Neural cell (in vitro differentiated cells): ENCODE measurements around the gene TBX18.

Experiments
- EP300 ChIP-seq: fragments of 450-650 bp; conservative IDR thresholded peaks from 2 replicates; pipeline ENCODE4 v1.6.1; 2014; ENCODE audit warnings: antibody characterized with exemption, mild to moderate bottlenecking, moderate library complexity; ENCODE audit not compliant: poor library complexity, severe bottlenecking
- EZH2 ChIP-seq: fragments of 200-600, 300-800 bp; shearing (Covaris generic), sonication (generic); IDR thresholded peaks from 2 replicates; pipeline ENCODE4 v1.6.1; 2014; ENCODE audit warnings: antibody characterized with exemption, low read length, borderline replicate concordance, mild to moderate bottlenecking; ENCODE audit not compliant: insufficient read depth, poor library complexity, severe bottlenecking
- MXI1 ChIP-seq: fragments of 450-650 bp; conservative IDR thresholded peaks from 2 replicates; pipeline ENCODE4 v1.6.1; 2014; ENCODE audit warnings: antibody characterized with exemption, mild to moderate bottlenecking; ENCODE audit not compliant: poor library complexity, severe bottlenecking
- POLR2AphosphoS5 ChIP-seq: IDR thresholded peaks from 2 replicates; pipeline ENCODE4 v1.6.1; 2012
- REST ChIP-seq: IDR thresholded peaks from 2 replicates; pipeline ENCODE4 v1.6.1; 2012; ENCODE audit warnings: borderline replicate concordance
- TF ChIP-seq, protein P1 (sequence below): fragments of 450-650 bp; IDR thresholded peaks from 2 replicates; pipeline ENCODE4 v1.5.1; 2014; ENCODE audit warnings: antibody characterized with exemption, mild to moderate bottlenecking, moderate library complexity; ENCODE audit not compliant: poor library complexity, severe bottlenecking

GRCh38 chr6:84811351-84811750 is 47.0 kb upstream of the TBX18 start:
- TF ChIP-seq, protein P1, sequence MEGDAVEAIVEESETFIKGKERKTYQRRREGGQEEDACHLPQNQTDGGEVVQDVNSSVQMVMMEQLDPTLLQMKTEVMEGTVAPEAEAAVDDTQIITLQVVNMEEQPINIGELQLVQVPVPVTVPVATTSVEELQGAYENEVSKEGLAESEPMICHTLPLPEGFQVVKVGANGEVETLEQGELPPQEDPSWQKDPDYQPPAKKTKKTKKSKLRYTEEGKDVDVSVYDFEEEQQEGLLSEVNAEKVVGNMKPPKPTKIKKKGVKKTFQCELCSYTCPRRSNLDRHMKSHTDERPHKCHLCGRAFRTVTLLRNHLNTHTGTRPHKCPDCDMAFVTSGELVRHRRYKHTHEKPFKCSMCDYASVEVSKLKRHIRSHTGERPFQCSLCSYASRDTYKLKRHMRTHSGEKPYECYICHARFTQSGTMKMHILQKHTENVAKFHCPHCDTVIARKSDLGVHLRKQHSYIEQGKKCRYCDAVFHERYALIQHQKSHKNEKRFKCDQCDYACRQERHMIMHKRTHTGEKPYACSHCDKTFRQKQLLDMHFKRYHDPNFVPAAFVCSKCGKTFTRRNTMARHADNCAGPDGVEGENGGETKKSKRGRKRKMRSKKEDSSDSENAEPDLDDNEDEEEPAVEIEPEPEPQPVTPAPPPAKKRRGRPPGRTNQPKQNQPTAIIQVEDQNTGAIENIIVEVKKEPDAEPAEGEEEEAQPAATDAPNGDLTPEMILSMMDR: no peak
- TF ChIP-seq REST (no peak), MXI1 (no peak), EP300 (no peak), POLR2AphosphoS5 (no peak), EZH2 (no peak)
